NCI-H345 treated with DMSO at 0.1 percent for 48 hours (cell line): ENCODE results near the gene CSMD2.
"Not testable (repeated sequence)": the region's sequence is repeated elsewhere in the genome, so short reads cannot be mapped to it uniquely, and the experiment has no call there.

Experiments used
- DNase-seq: peaks from one replicate; lab custom pipeline; 2025; ENCODE audit not compliant: unreplicated experiment; lab: John Stamatoyannopoulos, UW

Gene CSMD2

DNA sequence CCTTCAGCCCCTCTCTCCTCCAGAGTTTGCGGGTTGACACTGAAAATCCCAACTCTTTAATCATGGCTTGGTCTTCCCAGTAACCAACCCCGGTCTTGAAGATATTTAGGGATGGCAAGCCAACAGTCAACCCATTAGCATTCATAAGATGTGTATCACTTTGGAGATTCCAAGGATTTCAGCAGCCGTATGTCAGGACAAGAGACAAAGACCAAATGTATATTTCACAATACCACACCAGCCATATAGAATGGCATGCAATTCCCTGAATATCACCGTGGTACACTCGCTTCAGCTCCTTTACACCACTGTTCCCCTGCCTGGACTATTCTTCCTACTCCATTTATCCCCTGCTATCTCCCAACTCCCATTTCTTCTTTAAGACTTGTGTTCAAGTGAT, 109.2 kb downstream of the CSMD2 start:
- no peak for DNase-seq

DNA sequence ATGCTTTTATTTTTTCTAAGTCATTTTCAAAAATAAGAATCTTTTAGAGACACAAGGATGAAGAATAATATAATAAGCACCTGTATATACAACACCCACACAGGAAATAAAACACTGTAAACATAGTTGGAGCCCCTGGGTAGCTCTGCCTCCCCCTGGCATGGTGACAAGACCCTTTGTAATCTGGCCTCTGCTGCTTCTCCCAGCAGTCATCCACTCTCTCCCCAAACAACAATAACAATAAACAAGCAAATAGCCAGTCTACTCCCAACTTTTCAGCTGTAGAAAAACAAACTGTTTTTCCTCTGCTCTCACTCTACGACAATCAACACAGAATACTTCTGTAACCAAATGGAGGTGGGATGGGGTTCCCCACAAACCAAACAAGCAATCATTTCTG, 110.1 kb downstream of the CSMD2 start:
- DNase-seq = peak; percentile 39

DNA sequence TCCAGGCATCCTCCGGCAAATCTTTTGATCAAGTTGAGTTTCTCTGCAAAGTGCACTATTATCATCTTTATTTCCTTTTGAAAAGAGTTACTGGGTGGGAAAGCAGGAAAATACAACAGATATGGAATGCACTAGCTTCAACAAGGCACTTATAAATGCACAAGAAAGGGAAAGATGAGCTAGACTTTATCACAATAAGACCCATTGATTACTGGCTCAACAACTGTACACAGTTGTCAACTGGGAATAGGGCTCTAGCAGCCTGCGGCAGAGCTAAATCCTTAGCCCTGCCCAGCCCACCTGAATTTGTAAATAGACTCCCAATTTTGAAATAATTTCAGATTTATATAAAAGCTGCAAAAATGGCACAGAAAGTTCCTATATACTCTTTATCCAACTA, 111.4 kb downstream of the CSMD2 start:
- no peak for DNase-seq

GRCh38 chr1:34052565-34052964, 112.5 kb downstream of the CSMD2 start:
- no peak for DNase-seq

DNA sequence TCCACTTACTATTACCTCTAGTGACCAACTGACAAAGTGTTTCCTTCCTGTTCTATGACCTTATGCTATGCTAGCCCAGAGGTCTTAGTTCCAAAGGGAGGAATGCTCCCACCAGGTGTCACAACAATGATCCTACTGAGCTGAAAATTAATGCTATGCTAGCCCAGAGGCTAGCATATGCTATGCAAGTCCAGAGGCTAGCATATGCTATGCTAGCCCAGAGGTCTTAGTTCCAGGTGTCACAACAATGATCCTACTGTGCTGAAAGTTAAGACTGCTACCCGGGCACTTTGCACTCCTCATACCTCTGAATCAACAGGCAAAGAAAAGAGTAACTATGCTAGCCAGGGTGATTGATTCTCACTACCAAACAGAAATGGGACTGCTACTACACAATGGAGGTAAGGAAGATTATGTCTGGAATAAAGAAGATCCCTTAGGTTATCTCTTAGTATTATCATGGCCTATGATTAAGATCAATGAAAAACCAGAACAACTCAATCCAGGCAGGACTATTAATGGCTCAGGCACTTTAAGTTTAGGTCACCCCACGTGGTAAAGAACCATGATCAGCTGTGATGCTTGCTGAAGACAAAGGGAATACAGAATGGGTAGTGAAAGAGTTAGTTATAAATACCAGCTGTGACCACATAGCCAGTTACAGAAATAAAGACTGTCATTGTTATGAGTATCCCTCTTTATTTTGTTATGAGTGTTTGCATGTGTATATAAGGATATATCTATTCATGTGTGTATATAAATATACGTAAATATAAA, 114.1 kb downstream of the CSMD2 start:
- no peak for DNase-seq

GRCh38 chr1:34049994-34050393, 115.0 kb downstream of the CSMD2 start:
- no peak for DNase-seq

DNA sequence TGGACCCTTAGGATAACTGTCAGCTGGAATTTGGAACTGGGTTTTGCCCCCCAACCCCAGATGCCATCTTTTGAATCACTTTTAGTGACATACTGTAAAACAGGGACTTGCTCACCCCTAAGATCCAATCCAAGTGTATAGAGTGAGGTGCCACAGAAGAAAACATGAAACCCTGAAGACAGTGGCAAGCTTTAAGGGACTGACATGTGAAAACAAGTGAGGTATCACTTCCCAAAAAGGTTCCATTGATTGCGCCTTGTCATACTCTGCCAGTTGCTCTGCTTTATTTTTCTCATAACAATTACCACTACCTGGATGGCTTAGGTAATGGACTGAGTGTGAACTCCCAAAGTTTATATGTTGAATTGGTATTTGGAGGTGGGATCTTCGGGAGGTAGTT, 115.6 kb downstream of the CSMD2 start:
- no peak for DNase-seq

- DNase-seq = no peak
Observed at GRCh38 chr1:34037856-34038255, 127.2 kb downstream of the CSMD2 start.

GRCh38 chr1:34037109-34037508, 127.9 kb downstream of the CSMD2 start:
- DNase-seq = no peak

DNA sequence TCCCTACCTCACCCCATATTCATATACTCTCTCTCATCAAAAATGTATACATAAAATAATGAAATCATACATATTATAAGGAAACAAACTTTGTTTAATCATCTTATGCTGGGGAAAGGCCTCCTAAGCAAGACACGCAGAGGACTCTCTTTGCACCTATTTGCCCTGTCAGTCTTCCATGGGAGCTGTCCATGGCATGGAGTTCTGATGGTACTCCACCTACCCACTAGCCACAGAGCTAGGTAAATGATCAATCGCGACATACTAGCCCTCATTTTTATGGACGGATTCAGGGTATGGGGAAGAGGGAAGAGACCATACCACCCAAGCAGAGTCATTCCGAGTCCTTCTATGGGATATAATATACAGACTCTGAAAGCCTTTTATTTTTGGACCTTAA, 131.0 kb downstream of the CSMD2 start:
- no peak for DNase-seq

GRCh38 chr1:34029954-34030353, 135.1 kb downstream of the CSMD2 start:
- no peak for DNase-seq

GRCh38 chr1:34029515-34029914, 135.5 kb downstream of the CSMD2 start:
- no peak for DNase-seq

DNA sequence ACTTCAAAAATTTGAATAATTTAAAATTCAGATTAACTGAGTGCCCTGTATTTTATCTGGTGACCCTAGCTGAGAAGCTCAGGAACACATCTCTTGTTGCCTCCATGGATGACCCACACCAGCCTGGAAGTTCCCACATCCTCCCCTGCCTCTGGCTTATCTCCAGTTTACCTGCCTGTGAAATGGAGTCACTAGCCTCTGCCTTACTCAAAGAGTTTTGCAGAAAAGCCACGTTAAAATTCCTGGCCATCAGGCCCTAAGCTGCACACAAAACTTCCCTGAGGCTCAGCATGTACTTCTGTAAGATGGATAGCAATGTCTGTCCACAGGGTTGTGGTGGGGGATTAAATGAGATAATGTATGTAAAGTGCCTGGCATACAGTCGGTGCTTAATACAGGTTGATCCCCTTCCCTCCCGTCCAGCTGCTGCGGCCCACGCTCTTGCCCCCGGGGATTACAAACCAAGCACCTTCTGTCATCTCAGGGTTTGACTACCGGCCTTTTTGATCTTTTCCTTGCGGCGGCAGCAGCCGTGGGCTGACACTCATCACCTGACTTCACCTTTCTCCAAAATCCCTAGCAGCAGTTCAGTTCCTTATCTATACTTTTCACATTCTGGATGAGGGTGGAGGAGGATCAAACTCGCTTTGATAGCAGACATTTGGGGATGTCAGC, 136.5 kb downstream of the CSMD2 start:
- DNase-seq = no peak

GRCh38 chr1:34025675-34026074, 139.4 kb downstream of the CSMD2 start:
- no peak for DNase-seq

DNA sequence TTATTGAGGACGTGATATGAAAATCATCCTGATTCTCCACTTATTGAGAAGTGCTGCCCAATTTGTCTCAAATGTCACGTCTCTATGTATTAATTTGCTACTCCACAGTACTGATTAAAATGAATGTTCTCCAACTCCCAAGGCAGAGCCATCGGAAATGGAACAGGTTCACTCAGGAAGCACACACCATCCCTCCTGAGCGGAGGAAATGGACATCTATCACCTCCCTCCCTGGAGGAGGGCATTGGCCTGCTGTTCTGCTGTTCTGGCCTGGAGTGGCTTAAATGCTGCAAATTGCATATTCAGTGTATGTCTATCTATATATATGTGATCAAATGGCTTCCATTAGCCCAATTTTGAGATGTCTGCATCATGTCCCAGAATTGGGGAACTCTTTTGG, 140.5 kb downstream of the CSMD2 start:
- DNase-seq = no peak

GRCh38 chr1:34019741-34020552, 145.1 kb downstream of the CSMD2 start:
- no peak for DNase-seq

- DNase-seq = no peak
Observed at GRCh38 chr1:34018285-34018684, 146.7 kb downstream of the CSMD2 start.

DNA sequence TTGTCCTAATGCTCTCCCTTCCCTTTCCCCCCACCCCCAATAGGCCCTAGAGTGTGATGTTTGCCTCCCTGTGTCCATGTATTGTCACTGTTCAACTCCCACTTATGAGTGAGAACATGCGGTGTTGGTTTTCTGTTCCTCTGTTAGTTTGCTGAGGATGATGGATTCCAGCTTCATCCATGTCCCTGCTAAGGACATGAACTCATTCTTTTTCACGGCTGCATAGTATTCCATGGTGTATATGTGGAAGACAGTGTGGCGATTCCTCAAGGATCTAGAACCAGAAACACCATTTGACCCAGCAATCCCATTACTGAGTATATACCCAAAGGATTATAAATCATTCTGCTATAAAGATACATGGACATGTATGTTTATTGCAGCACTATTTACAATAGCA, 148.7 kb downstream of the CSMD2 start:
- not testable (repeated sequence) for DNase-seq

DNA sequence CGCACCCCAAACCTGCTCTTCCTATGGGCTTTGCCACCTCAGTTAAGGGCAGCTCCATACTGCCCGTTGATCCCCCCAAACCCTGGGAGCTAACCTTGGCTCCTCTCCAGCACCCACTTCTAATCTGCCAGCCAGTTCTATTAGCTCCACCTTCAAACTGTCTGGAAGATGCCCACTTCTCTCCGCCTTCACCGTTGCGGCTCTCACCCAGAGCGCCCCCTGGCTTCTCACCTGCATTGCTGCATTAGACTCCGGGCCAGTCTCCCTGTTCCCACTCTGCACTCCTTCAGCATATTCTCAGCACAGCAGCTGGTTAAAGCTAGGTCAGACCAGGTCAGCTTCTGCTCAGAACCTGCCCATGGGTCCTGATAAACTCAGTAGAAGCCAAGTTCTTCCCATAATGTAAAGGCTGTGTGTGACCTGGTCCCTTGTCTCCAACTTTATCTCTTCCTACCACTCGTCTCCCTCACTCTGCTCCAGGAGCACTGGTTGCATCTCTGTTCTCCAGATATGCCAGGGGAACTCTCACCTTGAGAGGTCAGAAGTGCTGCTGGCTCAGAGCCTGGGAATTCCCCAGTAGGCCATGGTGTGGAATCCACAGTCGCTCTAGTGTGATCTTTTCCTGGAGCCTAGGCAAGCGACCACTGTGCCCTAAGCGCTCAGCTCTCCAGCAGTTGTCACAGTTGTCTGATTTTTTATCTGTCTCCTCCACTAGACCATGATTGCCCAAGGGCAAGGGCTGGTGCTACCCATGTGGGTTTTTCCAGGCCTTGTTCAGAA, 150.9 kb downstream of the CSMD2 start:
- no peak for DNase-seq

- no peak for DNase-seq
Observed at GRCh38 chr1:34013136-34013535, 151.9 kb downstream of the CSMD2 start.

GRCh38 chr1:34009340-34009985, 155.6 kb downstream of the CSMD2 start:
- DNase-seq = no peak
